ENCODE results near the gene C10orf71. TPM values are rescaled to one million over a fixed set of nuclear protein-coding genes. Genes with fewer than 3 reads are reported as not detected.

The C10orf71 gene
- total RNA-seq, 5 donors from 2014 or later (not counting 1 experiment from before 2014, with no cell fraction given) = not detected

DNA sequence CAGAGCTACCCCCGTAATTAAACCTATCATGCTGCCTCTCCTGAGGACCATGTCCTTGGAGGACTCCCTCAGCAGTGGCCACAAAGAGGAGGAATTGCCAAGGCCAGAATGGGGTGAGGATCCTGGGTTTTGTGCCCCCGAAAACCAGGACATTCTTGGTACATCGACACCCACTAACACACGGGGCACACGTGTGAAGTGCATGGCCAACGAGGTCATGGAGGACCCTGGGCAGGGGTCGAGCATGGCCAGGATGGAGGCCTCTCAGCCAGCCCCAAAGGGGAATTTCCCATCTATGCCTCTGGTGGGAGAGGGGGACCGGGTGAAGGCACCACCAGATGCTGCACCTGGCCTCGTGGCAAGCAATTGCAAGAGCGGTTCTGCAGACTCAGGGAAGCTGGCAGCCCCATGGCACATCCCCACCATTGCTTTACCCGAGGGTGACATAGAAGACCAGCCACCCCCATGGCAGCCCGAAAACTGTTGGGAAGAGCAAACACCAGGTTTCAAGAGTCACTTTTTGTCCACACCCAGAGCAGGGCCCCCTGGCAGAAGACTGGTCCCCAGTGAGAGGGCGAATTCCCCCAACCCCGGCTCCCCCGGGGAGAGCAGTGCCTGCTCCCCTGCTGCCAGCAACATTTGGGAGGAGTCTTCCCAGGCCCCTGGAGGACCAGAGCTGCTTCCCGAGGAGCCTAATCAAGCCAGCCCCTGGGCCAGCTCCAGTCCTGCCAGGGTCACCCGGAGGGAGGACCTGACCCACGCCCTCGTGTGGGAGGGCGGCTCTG, 26.4 kb downstream of the C10orf71 start:
- Mint-ChIP-seq H3K4me3 (no peak overlapping the region), H3K36me3 (no peaks in the 10 kb centered on the region), H3K9me3 (no peaks in the 10 kb centered on the region), H3K27ac (no peak overlapping the region), H3K27me3 (peaks cover 0 to 11% of the 10 kb centered on the region in 2 donors), H3K4me1 (no peaks in the 10 kb centered on the region)
- WGBS (ENCODE audit: insufficient coverage) = 84% methylated on average over 16 of the region's 20 CpGs
- CTCF ChIA-PET = no interaction called here
- Histone ChIP-seq H3K4me3 (ENCODE audit: control insufficient read depth in 1 of 2, extremely low read depth in 1 of 2, low read length in 1 of 2) (no peak overlapping the region), H3K9me3 (no peaks in the 10 kb centered on the region), H3K27me3 (replicated peaks in 1 of 2; ENCODE audit: control insufficient read depth in 2 of 2, extremely low read depth in 1 of 2, insufficient read depth in 2 of 2, low read length in 1 of 2) (peaks cover 0 to 13% of the 10 kb centered on the region in 2 experiments), H3K27ac (ENCODE audit: low read length) (no peak overlapping the region), H3K36me3 (ENCODE audit: control insufficient read depth in 2 of 2, extremely low read depth in 1 of 2, insufficient read depth in 1 of 2, low read length in 1 of 2) (no peaks in the 10 kb centered on the region), H3K4me1 (ENCODE audit: control insufficient read depth in 1 of 2, extremely low read depth in 1 of 2, insufficient read depth in 2 of 2, low read length in 2 of 2) (no peaks in the 10 kb centered on the region)
- ATAC-seq (replicated peaks in 1 of 4) = no peak
- POLR2A ChIA-PET = no interaction called here
- DNase-seq = no peak

DNA sequence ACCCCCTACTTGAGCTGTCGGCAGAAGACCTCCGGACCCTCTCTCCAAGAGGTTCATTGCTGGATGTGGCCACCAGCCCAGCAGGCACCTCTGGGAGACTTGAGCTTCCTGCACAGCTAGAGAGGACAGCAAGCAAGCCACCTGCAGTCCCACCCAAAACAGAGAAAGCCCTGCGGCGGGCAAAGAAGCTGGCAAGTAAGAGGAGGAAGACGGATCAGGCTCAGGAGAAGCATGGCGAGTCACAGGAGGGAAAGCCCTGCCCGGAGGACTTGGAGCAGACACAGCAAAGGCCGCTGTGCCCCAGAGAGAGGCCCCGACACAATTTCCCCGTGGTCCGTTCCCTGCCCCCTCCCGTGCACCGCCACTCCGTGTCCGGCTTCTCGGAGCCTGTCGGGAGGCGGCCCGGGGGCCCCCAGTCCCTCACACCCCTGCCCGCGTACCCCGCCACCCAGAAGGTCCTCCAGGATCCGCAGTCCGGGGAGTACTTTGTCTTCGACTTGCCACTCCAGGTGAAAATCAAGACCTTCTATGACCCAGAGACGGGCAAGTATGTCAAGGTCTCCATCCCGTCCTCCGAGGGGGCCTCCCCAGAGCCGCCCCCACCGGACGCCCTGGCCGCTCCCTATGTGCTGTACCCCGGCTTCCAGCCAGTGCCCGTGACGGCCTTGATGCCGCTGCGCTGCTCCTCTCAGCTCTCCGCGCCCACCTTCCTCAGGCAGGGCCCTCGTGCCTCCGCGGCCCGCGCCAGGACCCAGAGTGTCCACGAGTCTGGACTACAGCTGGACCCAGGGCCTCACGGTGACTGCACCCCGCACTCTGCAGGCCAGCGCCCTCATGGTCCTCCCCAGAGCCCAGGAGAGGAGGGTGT, 27.2 kb downstream of the C10orf71 start:
- no peaks in the 10 kb centered on the region for H3K9me3 Mint-ChIP-seq
- Histone ChIP-seq H3K4me3 (ENCODE audit: control insufficient read depth in 1 of 2, extremely low read depth in 1 of 2, low read length in 1 of 2) (no peak overlapping the region), H3K36me3 (ENCODE audit: control insufficient read depth in 2 of 2, extremely low read depth in 1 of 2, insufficient read depth in 1 of 2, low read length in 1 of 2) (no peaks in the 10 kb centered on the region), H3K9me3 (no peaks in the 10 kb centered on the region), H3K27me3 (replicated peaks in 1 of 2; ENCODE audit: control insufficient read depth in 2 of 2, extremely low read depth in 1 of 2, insufficient read depth in 2 of 2, low read length in 1 of 2) (peaks cover 0 to 14% of the 10 kb centered on the region in 2 experiments), H3K27ac (ENCODE audit: low read length) (no peak overlapping the region), H3K4me1 (ENCODE audit: control insufficient read depth in 1 of 2, extremely low read depth in 1 of 2, insufficient read depth in 2 of 2, low read length in 2 of 2) (no peaks in the 10 kb centered on the region)
- H3K36me3 Mint-ChIP-seq = no peaks in the 10 kb centered on the region
- DNase-seq (no peak), ATAC-seq (replicated peaks in 1 of 4) (no peak)
- H3K27me3 Mint-ChIP-seq = peaks cover 0 to 11% of the 10 kb centered on the region in 2 donors
- 90% methylated on average over 42 of the region's 48 CpGs for WGBS (ENCODE audit: insufficient coverage)
- CTCF ChIA-PET = interaction anchor here in 1 of 2 donors (0.6 kb wide), 1 partner anchor 38 kb away, joined by 3 read pairs; no protein-coding TSS in a partner anchor
- H3K4me1 Mint-ChIP-seq = no peaks in the 10 kb centered on the region
- no peak overlapping the region for H3K27ac Mint-ChIP-seq
- POLR2A ChIA-PET = no interaction called here
- H3K4me3 Mint-ChIP-seq = no peak overlapping the region

DNA sequence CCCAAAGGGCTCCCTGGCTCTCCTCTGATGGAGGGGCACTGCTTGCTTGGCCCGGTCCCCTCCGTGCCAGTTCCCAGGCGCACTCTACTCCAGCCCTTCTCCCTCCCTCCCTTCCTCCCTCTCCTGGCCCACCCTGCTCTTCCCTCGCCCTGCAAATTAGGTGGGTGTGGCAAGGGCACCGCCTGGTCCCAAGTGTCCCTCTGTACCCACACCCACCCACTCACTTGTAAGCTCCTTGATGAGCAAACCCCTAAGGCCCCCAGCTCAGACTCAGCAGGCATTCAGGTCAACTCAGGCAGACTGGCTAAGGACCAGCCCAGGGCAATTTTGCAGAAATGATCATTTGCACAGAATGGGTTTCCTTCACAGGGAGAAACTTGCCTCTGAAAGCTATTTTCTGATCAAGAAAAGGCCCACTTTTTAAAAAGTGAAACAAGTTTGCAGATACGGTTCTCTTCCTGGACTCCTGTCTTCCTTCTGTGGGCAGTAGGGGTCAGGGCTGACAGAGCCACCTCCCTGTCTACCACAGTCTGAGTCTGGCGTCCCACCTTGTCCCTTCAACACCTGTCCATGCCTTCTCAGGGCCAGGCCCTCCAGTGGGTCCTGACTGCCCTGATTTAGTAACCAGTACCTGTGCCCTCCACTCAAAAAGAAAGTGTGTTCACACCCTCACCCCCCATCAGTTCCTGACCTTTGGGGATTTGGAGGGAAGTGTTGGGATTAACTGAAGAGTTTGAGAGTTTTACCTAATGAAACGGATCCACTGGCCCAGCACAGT, 28.3 kb downstream of the C10orf71 start:
- POLR2A ChIA-PET = no interaction called here
- Histone ChIP-seq H3K4me3 (ENCODE audit: control insufficient read depth in 1 of 2, extremely low read depth in 1 of 2, low read length in 1 of 2) (no peak overlapping the region), H3K4me1 (ENCODE audit: control insufficient read depth in 1 of 2, extremely low read depth in 1 of 2, insufficient read depth in 2 of 2, low read length in 2 of 2) (no peaks in the 10 kb centered on the region), H3K9me3 (no peaks in the 10 kb centered on the region), H3K27ac (ENCODE audit: low read length) (no peak overlapping the region), H3K36me3 (ENCODE audit: control insufficient read depth in 2 of 2, extremely low read depth in 1 of 2, insufficient read depth in 1 of 2, low read length in 1 of 2) (no peaks in the 10 kb centered on the region), H3K27me3 (replicated peaks in 1 of 2; ENCODE audit: control insufficient read depth in 2 of 2, extremely low read depth in 1 of 2, insufficient read depth in 2 of 2, low read length in 1 of 2) (peaks cover 0 to 17% of the 10 kb centered on the region in 2 experiments)
- ATAC-seq (replicated peaks in 1 of 4) (no peak), DNase-seq (no peak)
- Mint-ChIP-seq H3K27ac (no peak overlapping the region), H3K36me3 (no peaks in the 10 kb centered on the region), H3K27me3 (peaks cover 0 to 11% of the 10 kb centered on the region in 2 donors), H3K4me1 (no peaks in the 10 kb centered on the region), H3K4me3 (no peak overlapping the region), H3K9me3 (no peaks in the 10 kb centered on the region)
- WGBS (ENCODE audit: insufficient coverage) = 75% methylated on average over 4 of the region's 8 CpGs
- CTCF ChIA-PET = no interaction called here

DNA sequence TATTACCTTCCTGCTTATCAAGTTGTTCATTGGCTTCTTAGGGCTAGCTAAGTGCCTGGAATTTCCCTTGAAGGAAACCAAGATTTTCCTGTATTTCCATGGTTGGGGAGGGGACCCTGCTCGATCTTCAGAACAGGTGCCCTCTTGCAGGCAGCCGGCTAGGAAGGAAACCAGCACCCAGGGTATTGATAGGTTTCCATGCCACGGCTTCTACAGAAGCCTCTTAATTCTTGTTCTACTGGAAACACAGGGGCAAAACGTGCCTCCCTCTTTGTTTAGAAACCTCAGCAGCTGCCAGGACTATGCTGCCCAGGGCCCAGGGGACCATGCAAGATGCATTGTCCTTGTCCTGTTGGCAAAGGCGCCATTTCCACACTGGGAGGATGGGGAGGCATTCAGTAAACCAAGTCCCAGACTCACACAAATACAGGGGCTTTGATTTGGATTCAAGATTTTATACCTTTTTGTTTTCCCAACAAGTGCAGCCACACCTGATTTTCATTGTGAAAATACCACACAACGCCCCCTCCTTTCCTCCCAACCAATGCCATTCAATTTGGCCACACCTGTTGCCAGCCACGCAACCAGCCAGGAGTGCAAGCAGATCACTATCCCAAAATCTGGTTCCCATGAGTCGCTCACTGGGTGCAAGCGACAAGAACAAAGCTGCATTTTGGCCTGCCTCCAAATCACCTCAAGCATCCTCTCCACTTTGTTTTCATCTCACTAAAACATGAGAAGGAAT, 29.6 kb downstream of the C10orf71 start:
- H3K4me1 Mint-ChIP-seq = no peaks in the 10 kb centered on the region
- no peaks in the 10 kb centered on the region for H3K36me3 ChIP-seq (ENCODE audit: control insufficient read depth in 2 of 2, extremely low read depth in 1 of 2, insufficient read depth in 1 of 2, low read length in 1 of 2)
- ATAC-seq (replicated peaks in 1 of 4) (no peak), DNase-seq (no peak)
- 67% methylated on average over 9 of the region's 9 CpGs for WGBS (ENCODE audit: insufficient coverage)
- POLR2A ChIA-PET = no interaction called here
- no peaks in the 10 kb centered on the region for H3K36me3 Mint-ChIP-seq
- H3K27me3 Mint-ChIP-seq = peaks cover 0 to 11% of the 10 kb centered on the region in 2 donors
- CTCF ChIA-PET = no interaction called here
- H3K9me3 Mint-ChIP-seq = no peaks in the 10 kb centered on the region
- H3K9me3 ChIP-seq = no peaks in the 10 kb centered on the region
- no peak overlapping the region for H3K27ac ChIP-seq (ENCODE audit: low read length)
- H3K27ac Mint-ChIP-seq = no peak overlapping the region
- no peaks in the 10 kb centered on the region for H3K4me1 ChIP-seq (ENCODE audit: control insufficient read depth in 1 of 2, extremely low read depth in 1 of 2, insufficient read depth in 2 of 2, low read length in 2 of 2)
- H3K4me3 Mint-ChIP-seq = no peak overlapping the region
- peaks cover 0 to 9% of the 10 kb centered on the region in 2 experiments for H3K27me3 ChIP-seq (replicated peaks in 1 of 2; ENCODE audit: control insufficient read depth in 2 of 2, extremely low read depth in 1 of 2, insufficient read depth in 2 of 2, low read length in 1 of 2)
- no peak overlapping the region for H3K4me3 ChIP-seq (ENCODE audit: control insufficient read depth in 1 of 2, extremely low read depth in 1 of 2, low read length in 1 of 2)

DNA sequence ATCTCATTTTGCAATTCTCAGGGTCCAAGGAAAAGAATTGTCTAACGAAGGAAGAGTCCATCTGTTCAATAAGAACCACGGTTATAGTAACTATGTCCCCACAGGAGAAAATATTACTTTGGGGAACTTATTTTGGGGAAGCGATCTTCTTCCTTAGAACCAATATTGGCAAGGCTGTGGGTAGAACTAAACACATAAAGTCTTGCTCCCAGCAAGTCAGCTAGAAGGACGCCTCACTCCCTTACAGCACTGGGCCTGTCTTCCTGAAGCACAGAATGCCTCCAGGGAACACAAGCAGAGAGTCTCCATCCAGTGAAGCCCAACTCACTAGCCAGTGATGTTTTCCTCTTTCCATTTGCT, 30.2 kb downstream of the C10orf71 start:
- Mint-ChIP-seq H3K27ac (no peak overlapping the region), H3K36me3 (no peaks in the 10 kb centered on the region), H3K4me3 (no peak overlapping the region), H3K9me3 (peaks cover 0 to 4% (median 0%) of the 10 kb centered on the region in 3 donors), H3K27me3 (peaks cover 0 to 11% of the 10 kb centered on the region in 2 donors), H3K4me1 (no peaks in the 10 kb centered on the region)
- POLR2A ChIA-PET = no interaction called here
- Histone ChIP-seq H3K9me3 (no peaks in the 10 kb centered on the region), H3K4me1 (ENCODE audit: control insufficient read depth in 1 of 2, extremely low read depth in 1 of 2, insufficient read depth in 2 of 2, low read length in 2 of 2) (no peaks in the 10 kb centered on the region), H3K4me3 (ENCODE audit: control insufficient read depth in 1 of 2, extremely low read depth in 1 of 2, low read length in 1 of 2) (no peak overlapping the region), H3K27me3 (replicated peaks in 1 of 2; ENCODE audit: control insufficient read depth in 2 of 2, extremely low read depth in 1 of 2, insufficient read depth in 2 of 2, low read length in 1 of 2) (peaks cover 0 to 9% of the 10 kb centered on the region in 2 experiments), H3K36me3 (ENCODE audit: control insufficient read depth in 2 of 2, extremely low read depth in 1 of 2, insufficient read depth in 1 of 2, low read length in 1 of 2) (no peaks in the 10 kb centered on the region), H3K27ac (ENCODE audit: low read length) (no peak overlapping the region)
- DNase-seq (no peak), ATAC-seq (replicated peaks in 1 of 4) (no peak)
- CTCF ChIA-PET = no interaction called here
- 75% methylated on average over 2 of the region's 4 CpGs for WGBS (ENCODE audit: insufficient coverage)
